H1 (cell line): ENCODE measurements around the gene TTC3. TPM values are rescaled to one million over a fixed set of nuclear protein-coding genes. Genes with fewer than 3 reads are reported as not detected.

ENCODE experiments used
- EGR1 ChIP-seq: IDR thresholded peaks from 2 replicates; pipeline ENCODE4 v1.6.1; 2011; ENCODE audit warnings: low read depth, low read length, borderline replicate concordance
- polyA plus RNA-seq, 7 experiments: library from polyadenylated mRNA; depleted of rRNA in 3 of 7; stranded (reverse) in 5 of 7; unstranded in 2 of 7; fragments of >200 nt in 5 of 7; fragments of 200-250 nt in 2 of 7; gene quantifications; 1 replicate in 5 of 7; 2 replicates in 1 of 7; 4 replicates in 1 of 7; pipeline versions ENCODE4 v1.2.1 to v1.2.3, GENCODE V29; 2011 to 2013; ENCODE audit warnings: missing spikeins in 2 of 7, mixed read lengths in 2 of 7
- total RNA-seq: library from RNA; stranded (reverse); fragmentation: NEBNext Ultra II Directional; extraction: Animal tissue kit (Norgen Biotek cat#: 25700); gene quantifications from 2 replicates; pipeline ENCODE4 v1.2.1, GENCODE V29; 2021

TTC3 gene
- total and polyA plus RNA-seq, 2 of the 8 experiments (the other 6 are each of a cell fraction or from before 2014, with no cell fraction given) = 11.0 to 36.2 TPM

DNA sequence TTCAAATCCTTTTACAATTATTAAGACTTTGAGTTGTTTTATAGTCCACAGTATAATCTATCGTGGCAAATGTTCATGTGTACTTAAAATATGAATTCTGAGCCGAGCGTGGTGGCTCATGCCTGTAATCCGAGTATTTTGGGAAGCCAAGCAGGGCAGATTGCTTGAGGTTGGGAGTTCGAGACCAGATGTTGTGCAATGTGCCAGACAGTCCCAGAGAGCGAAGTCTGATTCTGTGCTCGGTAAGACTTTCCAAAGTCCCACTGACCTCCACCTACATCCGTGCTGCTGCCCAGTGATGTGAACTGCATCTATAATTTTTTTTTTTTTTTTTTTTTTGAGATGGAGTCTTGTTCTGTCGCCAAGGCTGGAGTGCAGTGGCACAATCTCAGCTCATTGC, 141.9 kb downstream of the TTC3 start (continued):
- TF ChIP-seq EGR1 = no peak
